ENCODE measurements around the gene TRIP6.
"Not testable (repeated sequence)": the region's sequence is repeated elsewhere in the genome, so short reads cannot be mapped to it uniquely, and the experiment has no call there.

TRIP6 gene

DNA sequence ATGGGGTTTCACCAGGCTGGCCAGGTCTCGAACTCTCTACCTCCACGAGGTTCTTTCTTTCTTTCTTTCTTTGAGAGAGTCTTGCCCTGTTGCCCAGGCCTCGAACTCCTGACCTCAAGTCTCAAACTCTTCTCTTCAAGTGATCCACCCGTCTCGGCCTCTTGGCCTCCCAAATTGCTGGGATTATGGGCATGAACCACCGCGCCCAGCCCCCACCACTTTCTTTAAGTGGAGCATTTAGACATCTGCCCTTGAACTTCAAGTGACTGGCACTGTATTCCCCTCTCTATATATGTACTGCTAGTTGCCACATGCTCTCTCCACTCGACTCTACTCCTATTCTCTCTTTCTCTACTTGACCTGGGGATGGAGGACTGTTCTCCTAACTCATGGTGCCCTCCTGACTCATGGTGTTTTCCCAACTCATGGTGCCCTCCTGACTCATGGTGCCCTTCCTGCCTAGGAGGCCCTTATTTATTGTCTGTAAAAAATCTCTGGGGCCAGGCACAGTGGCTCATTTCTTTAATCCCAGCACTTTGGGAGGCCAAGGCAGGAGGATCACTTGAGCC lies 47.8 kb downstream of the TRIP6 start:
- H3K4me3 ChIP-seq (ENCODE audit: low read length), result no peak overlapping the region
- no peak overlapping the region for H3K27ac ChIP-seq (ENCODE audit: low read length)
- no peaks in the 10 kb centered on the region for H3K9me3 ChIP-seq (ENCODE audit: insufficient read depth, low read depth, low read length)
- H3K36me3 ChIP-seq (ENCODE audit: insufficient read depth, low read depth, low read length), result no peaks in the 10 kb centered on the region
- no peak overlapping the region for H3K9ac ChIP-seq (ENCODE audit: low read depth, low read length)
- H3K27me3 ChIP-seq (ENCODE audit: insufficient read depth, low read length), result no peaks in the 10 kb centered on the region
- H3K4me1 ChIP-seq (ENCODE audit: insufficient read depth, low read length), result no peaks in the 10 kb centered on the region; the same call in 1 of the 2 replicates

DNA sequence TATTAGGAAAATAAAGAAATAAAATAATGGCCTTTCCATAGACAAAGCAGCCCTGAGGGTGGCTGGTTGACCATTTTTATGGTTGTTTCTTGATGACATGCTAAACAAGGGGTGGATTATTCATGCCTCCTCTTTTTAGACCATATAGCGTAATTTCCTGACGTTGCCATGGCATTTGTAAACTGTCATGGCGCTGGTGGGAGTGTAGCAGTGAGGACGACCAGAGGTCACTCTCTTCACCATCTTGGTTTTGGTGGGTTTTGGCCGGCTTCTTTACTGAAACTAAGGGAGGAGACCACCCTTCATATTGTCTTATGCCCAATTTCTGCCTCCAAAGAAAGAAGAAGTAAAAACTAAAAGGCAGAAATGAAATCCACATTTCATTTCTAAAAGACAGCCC lies 52.1 kb downstream of the TRIP6 start:
- not testable (repeated sequence) for H3K9ac ChIP-seq (ENCODE audit: low read depth, low read length); H3K4me1 ChIP-seq (ENCODE audit: insufficient read depth, low read length); H3K9me3 ChIP-seq (ENCODE audit: insufficient read depth, low read depth, low read length); H3K27ac ChIP-seq (ENCODE audit: low read length); H3K36me3 ChIP-seq (ENCODE audit: insufficient read depth, low read depth, low read length); H3K4me3 ChIP-seq (ENCODE audit: low read length); H3K27me3 ChIP-seq (ENCODE audit: insufficient read depth, low read length)

DNA sequence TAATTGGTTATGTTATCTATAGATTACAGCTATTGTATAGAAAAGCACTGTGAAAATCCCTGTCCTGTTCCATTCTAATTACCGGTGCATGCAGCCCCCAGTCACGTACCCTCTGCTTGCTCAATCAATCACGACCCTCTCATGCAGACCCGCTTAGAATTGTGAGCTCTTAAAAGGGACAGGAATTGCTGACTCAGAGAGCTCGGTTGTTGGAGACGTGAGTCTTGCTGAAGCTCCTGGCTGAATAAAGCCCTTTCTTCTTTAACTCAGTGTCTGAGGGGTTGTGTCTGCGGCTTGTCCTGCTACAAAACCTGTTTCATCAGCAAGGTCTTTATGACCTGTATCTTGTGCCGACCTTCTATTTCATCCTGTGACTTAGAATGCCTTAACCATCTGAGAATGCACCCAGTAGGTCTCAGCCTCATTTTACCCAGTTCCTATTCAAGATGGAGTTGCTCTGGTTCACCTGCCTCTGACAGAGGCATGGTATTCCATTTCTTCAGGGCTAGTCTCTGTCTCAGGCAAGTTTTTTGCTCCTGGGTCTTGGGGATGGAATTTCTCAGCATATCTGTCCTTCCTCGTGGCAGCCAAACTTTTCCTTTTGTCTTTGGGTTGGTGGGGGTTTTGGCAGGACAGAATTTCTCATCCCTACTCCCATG lies 52.7 kb downstream of the TRIP6 start:
- H3K9me3 ChIP-seq (ENCODE audit: insufficient read depth, low read depth, low read length); H3K27me3 ChIP-seq (ENCODE audit: insufficient read depth, low read length); H3K4me3 ChIP-seq (ENCODE audit: low read length); H3K27ac ChIP-seq (ENCODE audit: low read length); H3K9ac ChIP-seq (ENCODE audit: low read depth, low read length); H3K36me3 ChIP-seq (ENCODE audit: insufficient read depth, low read depth, low read length); H3K4me1 ChIP-seq (ENCODE audit: insufficient read depth, low read length): not testable (repeated sequence)

- no peaks in the 10 kb centered on the region; the same call in 1 of the 2 replicates for H3K4me1 ChIP-seq (ENCODE audit: insufficient read depth, low read length)
- no peak overlapping the region for H3K27ac ChIP-seq (ENCODE audit: low read length)
- no peaks in the 10 kb centered on the region for H3K27me3 ChIP-seq (ENCODE audit: insufficient read depth, low read length)
- H3K9me3 ChIP-seq (ENCODE audit: insufficient read depth, low read depth, low read length), result no peaks in the 10 kb centered on the region; the same call in 1 of the 2 replicates
- no peaks in the 10 kb centered on the region for H3K36me3 ChIP-seq (ENCODE audit: insufficient read depth, low read depth, low read length)
- no peak overlapping the region for H3K9ac ChIP-seq (ENCODE audit: low read depth, low read length)
- H3K4me3 ChIP-seq (ENCODE audit: low read length), result no peak overlapping the region
Measured at GRCh38 chr7:100921039-100921438, 53.9 kb downstream of the TRIP6 start.

Data from iPS-20b (cell line).